ENCODE data around the gene C7orf57. TPM values are rescaled to one million over a fixed set of nuclear protein-coding genes. Genes with fewer than 3 reads are reported as not detected.

C7orf57 gene
- total RNA-seq, 4 donors from 2014 or later = not detected

GRCh38 chr7:48016641-48017040 is 18.7 kb upstream of the C7orf57 start:
- TF ChIP-seq POLR2A (IDR thresholded peaks at IDR 0.05) (no peak), CTCF (IDR thresholded peaks at IDR 0.05) (no peak), POLR2AphosphoS5 (IDR thresholded peaks at IDR 0.05) (no peak), EP300 (IDR thresholded peaks at IDR 0.05) (no peak)
- Histone ChIP-seq H3K27ac (no peak overlapping the region), H3K4me1 (no peaks in the 10 kb centered on the region), H3K36me3 (no peaks in the 10 kb centered on the region), H3K9me3 (no peaks in the 10 kb centered on the region), H3K27me3 (no peaks in the 10 kb centered on the region), H3K4me3 (no peak overlapping the region)
- no peak for DNase-seq (ENCODE audit: low spot score in 2 of 2)

GRCh38 chr7:48017674-48018073 is 17.7 kb upstream of the C7orf57 start:
- Histone ChIP-seq H3K36me3 (no peaks in the 10 kb centered on the region), H3K9me3 (no peaks in the 10 kb centered on the region), H3K27ac (no peak overlapping the region), H3K4me1 (no peaks in the 10 kb centered on the region), H3K4me3 (no peak overlapping the region), H3K27me3 (no peaks in the 10 kb centered on the region)
- WGBS = 87% methylated on average over 4 of the region's 4 CpGs
- TF ChIP-seq CTCF (IDR thresholded peaks at IDR 0.05) (no peak), POLR2AphosphoS5 (IDR thresholded peaks at IDR 0.05) (no peak), POLR2A (IDR thresholded peaks at IDR 0.05) (no peak), EP300 (IDR thresholded peaks at IDR 0.05) (no peak)
- DNase-seq (ENCODE audit: low spot score in 2 of 2) = no peak

- WGBS = 80% methylated on average over 5 of the region's 5 CpGs
- Histone ChIP-seq H3K4me3 (no peak overlapping the region), H3K27ac (no peak overlapping the region), H3K27me3 (peaks cover 12% of the 10 kb centered on the region), H3K9me3 (no peaks in the 10 kb centered on the region), H3K4me1 (no peaks in the 10 kb centered on the region), H3K36me3 (no peaks in the 10 kb centered on the region)
- TF ChIP-seq CTCF (IDR thresholded peaks at IDR 0.05) = no peak
- DNase-seq (ENCODE audit: low spot score in 2 of 2) = no peak
Observed at GRCh38 chr7:48025624-48026023, 9.7 kb upstream of the C7orf57 start.

- Histone ChIP-seq H3K36me3 (no peaks in the 10 kb centered on the region), H3K27ac (no peak within 1 kb of the TSS), H3K4me1 (no peaks in the 10 kb centered on the region), H3K4me3 (no peak within 1 kb of the TSS), H3K9me3 (no peaks in the 10 kb centered on the region), H3K27me3 (peaks cover 19% of the 10 kb centered on the region)
- no peak for TF ChIP-seq POLR2A (IDR thresholded peaks at IDR 0.05)
- no peak for TF ChIP-seq EP300 (IDR thresholded peaks at IDR 0.05)
- TF ChIP-seq POLR2AphosphoS5 (IDR thresholded peaks at IDR 0.05) = no peak
- no peak for TF ChIP-seq CTCF (IDR thresholded peaks at IDR 0.05)
- DNase-seq (ENCODE audit: low spot score in 2 of 2) = no peak
- 83% methylated on average over 6 of the region's 6 CpGs for WGBS
Observed at GRCh38 chr7:48028938-48029337, 6.4 kb upstream of the C7orf57 start, which contains the start of gene SUN3. SUN3 (minus strand) TSS chr7:48029107; CDS start chr7:48028938, 169 bp downstream.

GRCh38 chr7:48031111-48031510 is 4.2 kb upstream of the C7orf57 start:
- DNase-seq (ENCODE audit: low spot score in 2 of 2) = no peak
- TF ChIP-seq EP300 (IDR thresholded peaks at IDR 0.05) = no peak
- Histone ChIP-seq H3K9me3 (no peaks in the 10 kb centered on the region), H3K27ac (no peak overlapping the region), H3K4me3 (no peak overlapping the region), H3K4me1 (peaks cover 14% of the 10 kb centered on the region), H3K36me3 (no peaks in the 10 kb centered on the region), H3K27me3 (peaks cover 33% of the 10 kb centered on the region)
- 45% methylated on average over 2 of the region's 2 CpGs for WGBS

- Histone ChIP-seq H3K9me3 (no peaks in the 10 kb centered on the region), H3K4me1 (peaks cover 16% of the 10 kb centered on the region), H3K27me3 (peaks cover 30% of the 10 kb centered on the region), H3K4me3 (no peak overlapping the region), H3K36me3 (no peaks in the 10 kb centered on the region), H3K27ac (no peak overlapping the region)
- 74% methylated on average over 5 of the region's 5 CpGs for WGBS
- no peak for TF ChIP-seq CTCF (IDR thresholded peaks at IDR 0.05)
- no peak for TF ChIP-seq EP300 (IDR thresholded peaks at IDR 0.05)
- no peak for TF ChIP-seq POLR2AphosphoS5 (IDR thresholded peaks at IDR 0.05)
- no peak for TF ChIP-seq POLR2A (IDR thresholded peaks at IDR 0.05)
- no peak for DNase-seq (ENCODE audit: low spot score in 2 of 2)
Observed at GRCh38 chr7:48033922-48034321, 1.4 kb upstream of the C7orf57 start.

Data from suprapubic skin (tissue), 4 donors.